Activated CD4-positive, alpha-beta T cell treated with anti-CD3 and anti-CD28 coated beads, Interleukin-2, amount 10 ng/mL, durations not matched to agents 24 days and 14 days (primary cell): Measurements from ENCODE around the gene ROCK2. TPM values are rescaled to one million over a fixed set of nuclear protein-coding genes. Genes with fewer than 3 reads are reported as not detected.
"Not testable (repeated sequence)": the region's sequence is repeated elsewhere in the genome, so short reads cannot be mapped to it uniquely, and the experiment has no call there.

ENCODE experiments used
- DNase-seq: peaks from one replicate; pipeline ENCODE4 v3.0.0; 2022
- H3K27ac Mint-ChIP-seq: one replicate; pipeline ENCODE4 v1.8.0; 2022; ENCODE audit warnings: mild to moderate bottlenecking, mixed read lengths
- H3K27me3 Mint-ChIP-seq: one replicate; pipeline ENCODE4 v1.8.0; 2022; ENCODE audit warnings: mixed read lengths
- H3K36me3 Mint-ChIP-seq: one replicate; pipeline ENCODE4 v1.8.0; 2022; ENCODE audit warnings: low read depth, mild to moderate bottlenecking, mixed read lengths
- H3K4me1 Mint-ChIP-seq: one replicate; pipeline ENCODE4 v1.8.0; 2021; ENCODE audit warnings: mixed read lengths
- H3K4me3 Mint-ChIP-seq: one replicate; pipeline ENCODE4 v1.8.0; 2022; ENCODE audit warnings: mild to moderate bottlenecking, moderate library complexity, mixed read lengths
- H3K9me3 Mint-ChIP-seq: one replicate; pipeline ENCODE4 v1.8.0; 2021; ENCODE audit warnings: mixed read lengths
- intact Hi-C: fragments of 100-400 bp; cut with micrococcal nuclease; formaldehyde crosslinking; loops from one replicate; pipeline ENCODE4 v1.15.1; 2023
- total RNA-seq: library from RNA; stranded (reverse); gene quantifications from 2 replicates; pipeline ENCODE4 v1.2.3, GENCODE V29; 2022

Gene ROCK2
- total RNA-seq, 1 donor from 2014 or later: 24.4 TPM

DNA sequence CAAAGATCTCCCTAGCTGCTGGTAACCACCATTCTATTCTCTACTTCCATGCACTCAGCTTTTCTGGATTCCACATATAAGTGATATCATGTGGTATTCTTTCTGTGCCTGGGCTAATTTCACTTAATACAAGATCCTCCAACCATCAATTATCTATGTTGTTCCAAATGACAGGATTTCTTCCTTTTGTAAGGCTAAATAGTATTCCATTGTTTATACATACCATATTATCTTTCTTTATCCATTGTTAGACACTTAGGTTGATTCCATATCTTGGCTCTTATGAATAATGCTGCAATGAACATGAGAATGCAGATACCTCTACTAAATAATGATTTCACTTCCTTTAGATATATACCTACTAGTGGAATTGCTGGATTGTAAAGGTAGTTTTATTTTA lies 66.2 kb downstream of the ROCK2 start:
- intact Hi-C loops: no loop called here
- no peaks in the 10 kb centered on the region for H3K27me3 Mint-ChIP-seq
- H3K36me3 Mint-ChIP-seq: peaks cover 30% of the 10 kb centered on the region
- H3K4me1 Mint-ChIP-seq: peaks cover 13% of the 10 kb centered on the region
- peaks cover 13% of the 10 kb centered on the region for H3K9me3 Mint-ChIP-seq
- no peak for DNase-seq
- no peak overlapping the region for H3K27ac Mint-ChIP-seq
- H3K4me3 Mint-ChIP-seq: no peak overlapping the region

DNA sequence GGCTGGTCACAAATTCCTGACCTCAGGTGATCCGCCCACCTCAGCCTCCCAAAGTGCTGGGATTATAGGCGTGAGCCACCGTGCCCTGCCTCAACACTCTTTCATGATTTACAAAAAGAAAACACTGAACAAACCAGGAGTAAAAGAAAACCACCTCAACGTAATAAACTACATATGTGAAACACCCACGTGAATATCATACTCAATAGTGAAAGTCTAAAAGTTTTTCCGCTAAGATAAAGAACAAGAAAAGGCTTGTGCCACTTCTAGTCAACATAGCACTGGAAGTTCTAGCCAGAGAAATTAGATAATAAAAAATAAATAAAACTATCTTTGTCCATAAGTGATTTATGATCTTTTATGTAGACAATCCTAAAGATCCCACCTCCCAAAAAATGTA lies 68.5 kb downstream of the ROCK2 start:
- Mint-ChIP-seq H3K4me3 (no peak overlapping the region), H3K36me3 (peaks cover 23% of the 10 kb centered on the region), H3K9me3 (peaks cover 9% of the 10 kb centered on the region), H3K27ac (peak overlapping the region; percentile 46), H3K27me3 (no peaks in the 10 kb centered on the region), H3K4me1 (peaks cover 18% of the 10 kb centered on the region)
- intact Hi-C loops: no loop called here
- no peak for DNase-seq

DNA sequence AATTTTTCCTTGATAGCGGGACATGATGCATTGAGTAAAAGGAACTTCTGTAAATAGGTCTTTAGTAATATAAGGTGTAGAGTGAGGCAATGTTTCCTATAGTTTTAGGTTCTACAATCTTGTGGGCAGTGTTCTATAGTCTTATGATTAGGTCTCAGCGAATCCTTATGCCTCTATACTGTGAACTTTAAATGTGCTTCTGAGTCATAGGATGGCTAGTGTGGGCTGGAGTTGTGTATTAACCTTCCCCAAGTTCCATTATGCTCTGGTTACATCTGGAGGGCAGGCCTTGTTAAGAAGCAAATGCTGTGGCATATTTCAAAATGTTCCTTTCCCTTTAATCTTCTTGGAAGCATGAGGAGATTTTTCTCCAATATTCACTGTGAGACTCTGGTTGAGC lies 73.5 kb downstream of the ROCK2 start:
- Mint-ChIP-seq H3K9me3 (peaks cover 10% of the 10 kb centered on the region), H3K4me3 (no peak overlapping the region), H3K27ac (peak overlapping the region; percentile 23), H3K36me3 (peaks cover 27% of the 10 kb centered on the region), H3K27me3 (no peaks in the 10 kb centered on the region), H3K4me1 (peaks cover 21% of the 10 kb centered on the region)
- DNase-seq: no peak
- intact Hi-C loops: loop anchor here (5.0 kb wide), 1 partner anchor 76 kb away; no protein-coding TSS in a partner anchor

DNA sequence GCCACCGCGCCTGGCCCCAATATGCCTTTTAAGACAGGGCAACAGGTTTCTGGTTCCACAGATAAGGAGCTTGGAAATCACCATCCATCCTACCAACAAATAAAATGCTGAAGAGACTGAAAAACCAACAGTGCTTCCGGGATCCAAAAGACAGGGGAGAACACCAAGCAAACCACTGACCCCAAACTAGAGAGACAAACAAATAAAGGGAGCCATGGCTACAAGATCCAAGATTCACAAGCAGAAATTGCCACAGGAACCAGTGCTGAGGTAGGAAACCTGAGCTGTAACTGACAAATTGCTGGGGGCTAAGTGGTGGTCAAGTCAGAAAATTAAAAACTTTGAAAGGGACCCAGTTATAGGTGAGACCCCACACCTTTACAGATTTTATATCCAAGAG lies 76.5 kb downstream of the ROCK2 start:
- Mint-ChIP-seq H3K36me3 (peaks cover 21% of the 10 kb centered on the region), H3K27ac (no peak overlapping the region), H3K27me3 (no peaks in the 10 kb centered on the region), H3K9me3 (peaks cover 10% of the 10 kb centered on the region), H3K4me1 (peaks cover 11% of the 10 kb centered on the region), H3K4me3 (no peak overlapping the region)
- no peak for DNase-seq
- intact Hi-C loops: no loop called here

DNA sequence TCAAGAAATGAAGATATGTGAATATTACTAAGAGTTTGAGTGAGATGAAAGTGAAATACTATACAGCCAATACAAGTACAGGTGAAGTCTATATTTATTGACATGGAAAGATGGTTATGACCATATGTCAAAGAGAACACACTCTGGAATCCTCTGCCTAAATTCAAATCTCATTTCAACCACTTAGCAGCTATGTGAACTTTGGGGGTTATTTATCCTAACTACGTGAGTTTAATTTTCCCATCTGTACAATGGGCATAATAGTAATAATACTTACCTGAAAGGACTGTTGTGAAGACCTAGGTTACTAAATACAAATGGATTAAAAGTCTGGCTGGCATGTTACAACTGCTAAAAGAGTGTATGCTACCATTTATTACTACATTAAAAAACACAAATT lies 79.6 kb downstream of the ROCK2 start:
- H3K4me3 Mint-ChIP-seq: no peak overlapping the region
- H3K4me1 Mint-ChIP-seq: no peaks in the 10 kb centered on the region
- no peaks in the 10 kb centered on the region for H3K27me3 Mint-ChIP-seq
- H3K9me3 Mint-ChIP-seq: peaks cover 5% of the 10 kb centered on the region
- H3K36me3 Mint-ChIP-seq: peaks cover 10% of the 10 kb centered on the region
- intact Hi-C loops: no loop called here
- no peak overlapping the region for H3K27ac Mint-ChIP-seq
- no peak for DNase-seq

DNA sequence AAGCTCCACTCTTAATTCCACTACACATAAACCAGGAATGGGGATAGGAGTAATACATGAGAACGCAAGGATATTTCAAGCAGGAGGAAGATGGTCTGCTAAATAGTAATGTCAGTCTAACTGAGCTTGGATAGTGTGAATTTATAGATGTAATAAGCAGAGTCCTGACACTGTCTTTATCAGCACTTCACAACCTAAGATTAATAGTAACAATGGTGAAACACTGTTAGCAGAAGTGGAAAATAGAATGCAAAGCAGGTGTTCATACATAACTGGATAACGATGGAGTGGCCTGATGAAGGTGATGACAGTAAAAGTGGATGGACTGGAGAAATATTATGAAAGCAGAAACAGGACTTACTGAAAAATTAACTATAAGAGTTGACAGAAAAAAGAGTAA lies 80.4 kb downstream of the ROCK2 start:
- H3K9me3 Mint-ChIP-seq: peaks cover 5% of the 10 kb centered on the region
- H3K4me1 Mint-ChIP-seq: no peaks in the 10 kb centered on the region
- intact Hi-C loops: no loop called here
- peaks cover 6% of the 10 kb centered on the region for H3K36me3 Mint-ChIP-seq
- no peak for DNase-seq
- no peaks in the 10 kb centered on the region for H3K27me3 Mint-ChIP-seq
- H3K27ac Mint-ChIP-seq: no peak overlapping the region
- no peak overlapping the region for H3K4me3 Mint-ChIP-seq

DNA sequence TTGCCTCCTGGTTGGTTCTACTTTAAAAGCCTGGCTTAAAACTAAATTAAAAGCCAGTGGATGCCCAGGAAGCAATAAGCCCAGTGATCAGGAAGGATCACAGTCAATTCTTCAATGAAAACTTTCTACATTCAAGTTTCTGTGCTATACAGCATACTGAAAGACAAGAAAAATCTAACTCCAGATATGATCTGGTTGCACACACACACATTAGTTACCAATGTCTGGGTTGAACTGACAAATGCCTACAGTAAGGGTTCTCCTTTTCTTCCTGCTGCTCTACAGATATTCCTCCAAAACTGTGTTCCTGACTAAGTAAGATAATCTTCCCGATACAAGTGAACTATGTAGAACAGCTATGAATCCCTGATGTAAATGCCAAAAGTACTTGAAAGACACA lies 81.3 kb downstream of the ROCK2 start:
- no peaks in the 10 kb centered on the region for H3K9me3 Mint-ChIP-seq
- no peak overlapping the region for H3K27ac Mint-ChIP-seq
- H3K27me3 Mint-ChIP-seq: no peaks in the 10 kb centered on the region
- H3K36me3 Mint-ChIP-seq: peaks cover 2% of the 10 kb centered on the region
- intact Hi-C loops: no loop called here
- H3K4me1 Mint-ChIP-seq: no peaks in the 10 kb centered on the region
- no peak overlapping the region for H3K4me3 Mint-ChIP-seq
- no peak for DNase-seq

DNA sequence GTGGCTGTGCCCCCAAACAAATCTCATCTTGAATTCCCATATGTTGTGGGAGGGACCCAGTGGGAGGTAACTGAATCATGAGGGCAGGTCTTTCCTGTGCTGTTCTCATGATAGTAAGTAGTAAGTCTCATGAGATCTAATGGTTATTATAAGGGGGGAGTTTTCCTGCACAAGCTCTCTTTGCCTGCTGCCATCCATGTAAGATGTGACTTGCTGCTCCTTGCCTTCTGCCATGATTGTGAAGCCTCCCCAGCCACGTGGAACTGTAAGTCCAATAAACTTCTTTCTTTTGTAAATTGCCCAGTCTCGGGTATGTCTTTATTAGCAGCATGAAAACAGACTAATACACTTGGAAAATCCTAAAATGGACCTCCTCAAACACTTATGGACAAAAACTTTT lies 82.0 kb downstream of the ROCK2 start:
- H3K27ac Mint-ChIP-seq, H3K4me3 Mint-ChIP-seq, H3K36me3 Mint-ChIP-seq, H3K4me1 Mint-ChIP-seq, intact Hi-C loops, H3K27me3 Mint-ChIP-seq, H3K9me3 Mint-ChIP-seq, DNase-seq: not testable (repeated sequence)

DNA sequence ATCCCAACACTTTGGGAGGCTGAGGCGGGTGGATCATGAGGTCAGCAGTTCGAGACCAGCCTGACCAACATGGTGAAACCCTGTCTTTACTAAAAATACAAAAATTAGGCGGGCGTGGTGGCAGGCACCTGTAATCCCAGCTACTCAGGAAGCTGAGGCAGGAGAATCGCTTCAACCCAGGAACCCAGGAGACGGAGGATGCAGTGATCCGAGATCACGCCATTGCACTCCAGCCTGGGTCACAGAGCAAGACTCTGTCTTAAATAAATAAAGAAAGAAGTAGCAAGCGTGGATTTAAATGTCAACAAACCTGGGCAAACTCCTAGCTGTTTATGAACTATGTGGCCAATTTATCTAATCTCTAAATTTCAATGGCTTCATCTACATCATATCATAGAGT lies 82.9 kb downstream of the ROCK2 start:
- intact Hi-C loops, H3K36me3 Mint-ChIP-seq, H3K9me3 Mint-ChIP-seq, H3K4me3 Mint-ChIP-seq, H3K27ac Mint-ChIP-seq, H3K27me3 Mint-ChIP-seq, DNase-seq, H3K4me1 Mint-ChIP-seq: not testable (repeated sequence)

DNA sequence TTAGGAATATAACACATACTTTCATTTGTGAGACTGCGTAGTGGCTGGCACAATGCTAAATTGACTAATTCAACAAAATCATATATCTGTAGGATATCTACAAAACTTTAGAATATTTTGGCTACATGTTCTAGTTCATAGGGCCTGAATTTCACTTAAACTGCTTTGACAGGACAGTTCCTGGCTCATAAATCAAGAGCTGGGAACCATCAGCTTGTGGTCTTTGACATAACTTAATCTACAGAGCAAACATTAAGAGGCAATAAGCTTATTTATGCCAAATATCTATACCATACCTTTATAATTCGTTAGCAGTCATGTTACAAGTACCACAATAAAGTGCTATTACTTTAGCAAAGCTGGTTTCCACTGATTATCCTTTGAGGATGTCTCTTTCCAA lies 83.5 kb downstream of the ROCK2 start:
- DNase-seq: no peak
- intact Hi-C loops: no loop called here
- Mint-ChIP-seq H3K27ac (no peak overlapping the region), H3K4me1 (no peaks in the 10 kb centered on the region), H3K9me3 (no peaks in the 10 kb centered on the region), H3K27me3 (no peaks in the 10 kb centered on the region), H3K36me3 (peaks cover 2% of the 10 kb centered on the region), H3K4me3 (no peak overlapping the region)

DNA sequence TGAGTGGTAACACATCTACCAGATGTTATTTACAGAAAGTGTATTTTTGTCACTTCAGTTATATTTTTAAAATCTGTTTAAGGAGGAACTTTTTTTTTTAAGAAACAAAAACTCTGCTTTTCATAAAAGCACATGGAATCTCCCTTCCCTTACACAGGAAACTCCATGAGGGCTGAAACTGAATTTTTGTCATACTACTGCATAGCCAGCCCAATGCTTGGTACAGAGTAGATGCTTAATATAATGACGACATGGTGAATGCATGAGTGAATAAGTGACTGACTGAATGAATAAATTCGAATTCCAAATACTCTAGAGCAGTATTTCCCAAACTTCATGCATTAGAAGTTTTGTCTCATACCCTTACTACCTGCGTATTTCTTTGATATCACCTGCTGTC lies 86.5 kb downstream of the ROCK2 start:
- H3K27me3 Mint-ChIP-seq: no peaks in the 10 kb centered on the region
- no peak for DNase-seq
- intact Hi-C loops: no loop called here
- H3K4me3 Mint-ChIP-seq: no peak overlapping the region
- no peaks in the 10 kb centered on the region for H3K4me1 Mint-ChIP-seq
- no peaks in the 10 kb centered on the region for H3K9me3 Mint-ChIP-seq
- H3K36me3 Mint-ChIP-seq: peaks cover 2% of the 10 kb centered on the region
- H3K27ac Mint-ChIP-seq: no peak overlapping the region

DNA sequence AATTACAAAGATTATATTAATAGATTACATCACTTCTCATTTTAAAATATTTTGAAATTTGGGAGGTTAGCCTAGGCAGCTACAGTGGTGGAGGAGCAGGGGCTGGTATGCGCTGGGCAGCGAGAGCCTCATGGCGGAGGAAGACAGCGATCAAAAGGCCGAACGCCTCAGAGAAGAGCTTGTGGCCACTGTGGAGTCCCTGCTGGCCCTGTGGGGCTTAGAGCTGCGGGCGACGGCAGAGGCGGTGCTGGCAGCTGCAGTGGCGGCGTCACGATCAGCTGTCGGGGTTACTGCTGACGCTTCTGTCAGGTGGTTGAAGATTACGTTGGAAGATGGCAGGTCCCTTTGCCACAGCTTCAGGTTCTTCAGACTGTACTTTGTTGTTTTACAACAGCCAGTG lies 87.4 kb downstream of the ROCK2 start:
- no peak overlapping the region for H3K27ac Mint-ChIP-seq
- H3K4me3 Mint-ChIP-seq: no peak overlapping the region
- H3K27me3 Mint-ChIP-seq: no peaks in the 10 kb centered on the region
- intact Hi-C loops: no loop called here
- H3K4me1 Mint-ChIP-seq: no peaks in the 10 kb centered on the region
- H3K9me3 Mint-ChIP-seq: no peaks in the 10 kb centered on the region
- no peak for DNase-seq
- peaks cover 4% of the 10 kb centered on the region for H3K36me3 Mint-ChIP-seq

DNA sequence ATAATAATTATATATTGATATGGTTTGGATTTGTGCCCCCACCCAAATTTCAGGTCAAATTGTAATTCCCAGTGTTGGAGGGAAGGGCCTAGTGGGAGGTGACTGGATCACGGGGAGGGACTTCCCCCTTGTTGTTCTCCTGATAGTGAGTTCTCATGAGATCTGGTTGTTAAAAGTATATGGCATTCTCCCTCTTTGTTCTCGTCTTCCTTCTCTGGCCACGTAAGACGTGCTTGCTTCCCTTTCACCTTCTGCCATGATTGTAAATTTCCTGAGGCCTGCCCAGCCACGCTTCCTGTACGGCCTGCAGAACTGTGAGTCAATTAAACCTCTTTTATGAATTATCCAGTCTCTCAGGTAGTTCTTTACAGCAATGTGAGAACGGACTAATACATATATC lies 88.3 kb downstream of the ROCK2 start:
- Mint-ChIP-seq H3K27ac (no peak overlapping the region), H3K9me3 (no peaks in the 10 kb centered on the region), H3K4me3 (no peak overlapping the region), H3K4me1 (no peaks in the 10 kb centered on the region), H3K36me3 (peaks cover 8% of the 10 kb centered on the region), H3K27me3 (no peaks in the 10 kb centered on the region)
- intact Hi-C loops: no loop called here
- DNase-seq: no peak

DNA sequence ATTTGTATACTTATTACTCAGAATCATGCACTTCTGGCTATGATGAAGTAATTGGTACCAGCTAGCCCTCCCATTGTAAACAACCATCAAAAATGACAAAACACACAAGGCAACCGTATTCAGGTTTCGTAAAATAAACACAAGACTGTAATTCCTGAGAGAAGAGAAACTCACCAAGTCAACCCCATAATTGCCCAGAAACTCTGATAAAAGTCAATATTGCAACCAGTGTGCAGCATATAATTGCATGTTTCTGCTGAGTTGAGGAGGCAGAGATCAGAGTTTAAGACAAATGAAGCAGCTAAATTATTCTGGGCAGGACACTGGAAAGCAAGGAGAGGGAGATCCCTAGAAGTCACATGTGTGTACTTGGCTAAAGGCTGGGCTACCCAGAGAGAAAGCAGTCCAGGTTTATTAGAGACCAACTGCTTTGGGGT lies 90.3 kb downstream of the ROCK2 start:
- no peaks in the 10 kb centered on the region for H3K27me3 Mint-ChIP-seq
- intact Hi-C loops: no loop called here
- peaks cover 8% of the 10 kb centered on the region for H3K36me3 Mint-ChIP-seq
- no peak overlapping the region for H3K4me3 Mint-ChIP-seq
- H3K4me1 Mint-ChIP-seq: peaks cover 2% of the 10 kb centered on the region
- no peaks in the 10 kb centered on the region for H3K9me3 Mint-ChIP-seq
- no peak for DNase-seq
- no peak overlapping the region for H3K27ac Mint-ChIP-seq

DNA sequence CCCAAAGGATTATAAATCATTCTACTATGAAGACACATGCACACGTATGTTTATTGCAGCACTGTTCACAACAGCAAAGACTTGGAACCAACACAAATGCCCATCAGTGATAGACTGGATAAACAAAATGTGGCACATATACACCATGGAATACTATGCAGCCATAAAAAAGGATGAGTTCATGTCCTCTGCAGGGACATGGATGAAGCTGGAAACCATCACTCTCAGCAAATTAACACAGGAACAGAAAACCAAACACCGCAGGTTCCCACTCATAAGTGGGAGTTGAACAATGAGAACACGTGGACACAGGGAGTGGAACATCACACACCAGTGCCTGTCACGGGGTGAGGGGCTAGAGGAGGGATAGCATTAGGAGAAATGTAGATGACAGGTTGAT lies 92.0 kb downstream of the ROCK2 start:
- H3K27me3 Mint-ChIP-seq, H3K4me3 Mint-ChIP-seq, intact Hi-C loops: not testable (repeated sequence)

More for the DNA sequence above, 92.0 kb downstream of the ROCK2 start:
- H3K9me3 Mint-ChIP-seq, DNase-seq, H3K36me3 Mint-ChIP-seq, H3K4me1 Mint-ChIP-seq, H3K27ac Mint-ChIP-seq: not testable (repeated sequence)
